ENCODE results near the gene PTPRJ. TPM values are rescaled to one million over a fixed set of nuclear protein-coding genes. Genes with fewer than 3 reads are reported as not detected.
A peak's percentile ranks its signal among the peaks of the same experiment; 100 is the strongest.

The PTPRJ gene
- total and polyA plus RNA-seq, 2 of the 13 experiments (the other 11 are each of a cell fraction or from before 2014, with no cell fraction given) = 1.0 to 1.2 TPM

DNA sequence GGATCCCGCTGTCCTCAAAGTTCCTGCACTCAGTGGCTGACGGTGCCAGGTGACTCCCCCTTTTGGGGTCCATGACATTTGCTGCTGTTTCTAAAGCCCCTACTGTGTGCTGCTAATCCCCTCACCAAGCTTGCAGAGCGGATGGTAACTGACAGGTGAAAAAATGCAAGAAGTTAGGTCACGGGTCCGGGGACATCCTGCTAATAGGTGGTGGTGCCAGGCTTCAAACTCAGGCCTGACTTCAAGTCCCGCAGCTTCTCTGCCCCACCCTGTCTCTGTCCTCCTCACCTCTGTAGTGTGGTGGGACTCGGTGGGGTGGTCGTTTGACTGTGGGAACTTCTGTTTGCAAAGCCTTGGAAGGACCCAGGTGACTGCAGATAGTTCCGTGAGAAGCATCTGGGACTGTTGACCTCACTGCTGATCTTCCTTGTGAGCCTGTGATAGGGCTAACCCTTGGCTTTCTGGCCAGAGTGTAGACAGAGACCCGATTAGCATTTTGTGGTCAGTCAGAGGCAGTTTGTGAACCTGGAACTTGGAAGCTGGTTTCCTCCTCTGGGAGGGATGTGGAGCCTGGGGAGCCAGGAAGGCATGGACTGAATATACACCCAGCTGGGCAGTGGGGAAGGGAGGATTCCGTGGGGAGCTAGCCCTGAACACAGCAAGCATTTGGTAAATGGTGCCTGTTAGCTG lies 120.8 kb downstream of the PTPRJ start (continued):
- TF ChIP-seq, protein P1, sequence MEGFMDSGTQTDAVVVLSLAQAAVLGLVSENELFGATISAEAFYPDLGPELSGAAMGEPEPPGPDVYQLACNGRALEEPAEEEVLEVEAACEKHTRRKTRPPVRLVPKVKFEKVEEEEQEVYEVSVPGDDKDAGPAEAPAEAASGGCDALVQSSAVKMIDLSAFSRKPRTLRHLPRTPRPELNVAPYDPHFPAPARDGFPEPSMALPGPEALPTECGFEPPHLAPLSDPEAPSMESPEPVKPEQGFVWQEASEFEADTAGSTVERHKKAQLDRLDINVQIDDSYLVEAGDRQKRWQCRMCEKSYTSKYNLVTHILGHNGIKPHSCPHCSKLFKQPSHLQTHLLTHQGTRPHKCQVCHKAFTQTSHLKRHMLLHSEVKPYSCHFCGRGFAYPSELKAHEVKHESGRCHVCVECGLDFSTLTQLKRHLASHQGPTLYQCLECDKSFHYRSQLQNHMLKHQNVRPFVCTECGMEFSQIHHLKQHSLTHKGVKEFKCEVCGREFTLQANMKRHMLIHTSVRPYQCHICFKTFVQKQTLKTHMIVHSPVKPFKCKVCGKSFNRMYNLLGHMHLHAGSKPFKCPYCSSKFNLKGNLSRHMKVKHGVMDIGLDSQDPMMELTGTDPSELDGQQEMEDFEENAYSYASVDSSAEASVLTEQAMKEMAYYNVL (CRISPR knock-in tag; IDR thresholded peaks at IDR 0.05; ENCODE audit: borderline replicate concordance) = 0 out of 2 replicates have a peak, but pooled peaks have one; percentile 9

DNA sequence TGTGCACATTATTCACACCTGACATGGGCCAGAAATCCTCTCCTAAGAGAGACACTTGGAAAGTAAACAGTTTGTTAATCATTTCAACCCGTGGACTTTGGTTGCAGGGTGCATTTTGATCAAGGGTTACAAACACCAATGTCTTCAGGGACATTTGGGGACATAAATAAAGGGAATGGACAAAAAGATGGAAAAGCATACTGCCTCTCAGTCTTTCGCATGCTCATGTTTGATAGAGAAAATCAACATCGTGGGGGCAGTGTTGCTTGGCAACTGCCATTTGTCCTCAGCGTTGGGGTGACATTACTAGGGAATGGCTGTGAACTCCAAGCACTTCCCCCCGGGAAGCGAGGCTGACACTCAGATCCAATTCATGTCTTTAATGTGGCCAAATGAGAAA lies 121.6 kb downstream of the PTPRJ start:
- Histone ChIP-seq H4K20me1 (ENCODE audit: insufficient read depth, low read length) (no peaks in the 10 kb centered on the region), H3K9ac (ENCODE audit: insufficient read depth, low read depth, low read length) (0 out of 2 replicates have a peak overlapping the region, but pooled peaks have one; percentile 59), H3K4me1 (ENCODE audit: insufficient read depth, low read length) (peaks cover 73% of the 10 kb centered on the region), H3K4me2 (ENCODE audit: low read depth, low read length) (peak overlapping the region; percentile 79), H3K27ac (ENCODE audit: extremely low read length, insufficient read depth, low read length) (peak overlapping the region; percentile 68), H2AFZ (ENCODE audit: low read length) (no peak overlapping the region), H3K27me3 (ENCODE audit: control insufficient read depth in 1 of 2, insufficient read depth in 2 of 2, low read length in 2 of 2) (no peaks in the 10 kb centered on the region), H3K9me3 (ENCODE audit: low read length) (no peaks in the 10 kb centered on the region), H3K79me2 (ENCODE audit: insufficient read depth, low read length) (no peaks in the 10 kb centered on the region), H3K4me3 (replicated peaks in 1 of 3; ENCODE audit: insufficient read depth in 1 of 3, low read depth in 2 of 3, low read length in 3 of 3) (peak overlapping the region; percentile 6 to 64 (median 36); a peak in 5 of 6 replicates), H3K36me3 (replicated peaks in 1 of 2; ENCODE audit: control insufficient read depth in 1 of 2, insufficient read depth in 2 of 2, low read length in 2 of 2) (no peaks in the 10 kb centered on the region)
- WGBS (ENCODE audit: low lambda C conversion rate) = 12% methylated on average over 6 of the region's 6 CpGs
- ChIA-PET POLR2A (no interaction called here), CTCF (ENCODE audit: low intra/inter-chr PET ratio, low total read pairs) (no interaction called here)
- peak; percentile 17 for DNase-seq (ENCODE audit: low spot score)
- no TSS peak for BruUV-seq (replicated peaks)
- in situ Hi-C loops (cut with HindIII; ENCODE audit: extremely low pct_ligation_motif_present, low pct_unique_long_range_greater_than_20kb) = no loop called here
- ATAC-seq = peak; percentile 32; the same call in 2 of the 3 replicates
- intact Hi-C loops (cut with micrococcal nuclease; ENCODE audit: unreplicated experiment) = no loop called here
- FAIRE-seq = peak; percentile 18
- TF ChIP-seq HNF4A (CRISPR knock-in tag; IDR thresholded peaks at IDR 0.05) = peak; percentile 89
- peak; percentile 36; the same call in 1 of the 2 replicates for TF ChIP-seq MED1 (CRISPR knock-in tag; IDR thresholded peaks at IDR 0.05)
- TF ChIP-seq ZEB1 (IDR thresholded peaks at IDR 0.05; ENCODE audit: insufficient replicate concordance, low read depth) = no peak
- TF ChIP-seq, protein P2, sequence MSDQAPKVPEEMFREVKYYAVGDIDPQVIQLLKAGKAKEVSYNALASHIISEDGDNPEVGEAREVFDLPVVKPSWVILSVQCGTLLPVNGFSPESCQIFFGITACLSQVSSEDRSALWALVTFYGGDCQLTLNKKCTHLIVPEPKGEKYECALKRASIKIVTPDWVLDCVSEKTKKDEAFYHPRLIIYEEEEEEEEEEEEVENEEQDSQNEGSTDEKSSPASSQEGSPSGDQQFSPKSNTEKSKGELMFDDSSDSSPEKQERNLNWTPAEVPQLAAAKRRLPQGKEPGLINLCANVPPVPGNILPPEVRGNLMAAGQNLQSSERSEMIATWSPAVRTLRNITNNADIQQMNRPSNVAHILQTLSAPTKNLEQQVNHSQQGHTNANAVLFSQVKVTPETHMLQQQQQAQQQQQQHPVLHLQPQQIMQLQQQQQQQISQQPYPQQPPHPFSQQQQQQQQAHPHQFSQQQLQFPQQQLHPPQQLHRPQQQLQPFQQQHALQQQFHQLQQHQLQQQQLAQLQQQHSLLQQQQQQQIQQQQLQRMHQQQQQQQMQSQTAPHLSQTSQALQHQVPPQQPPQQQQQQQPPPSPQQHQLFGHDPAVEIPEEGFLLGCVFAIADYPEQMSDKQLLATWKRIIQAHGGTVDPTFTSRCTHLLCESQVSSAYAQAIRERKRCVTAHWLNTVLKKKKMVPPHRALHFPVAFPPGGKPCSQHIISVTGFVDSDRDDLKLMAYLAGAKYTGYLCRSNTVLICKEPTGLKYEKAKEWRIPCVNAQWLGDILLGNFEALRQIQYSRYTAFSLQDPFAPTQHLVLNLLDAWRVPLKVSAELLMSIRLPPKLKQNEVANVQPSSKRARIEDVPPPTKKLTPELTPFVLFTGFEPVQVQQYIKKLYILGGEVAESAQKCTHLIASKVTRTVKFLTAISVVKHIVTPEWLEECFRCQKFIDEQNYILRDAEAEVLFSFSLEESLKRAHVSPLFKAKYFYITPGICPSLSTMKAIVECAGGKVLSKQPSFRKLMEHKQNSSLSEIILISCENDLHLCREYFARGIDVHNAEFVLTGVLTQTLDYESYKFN (CRISPR knock-in tag; conservative IDR thresholded peaks at IDR 0.05) = peak; percentile 83
- peak; percentile 55 for TF ChIP-seq SOX5 (CRISPR knock-in tag; IDR thresholded peaks at IDR 0.05; ENCODE audit: borderline replicate concordance)
- no peak for TF ChIP-seq ZBTB7B (CRISPR knock-in tag; IDR thresholded peaks at IDR 0.05)
- no peak for TF ChIP-seq ZNF737 (CRISPR knock-in tag; IDR thresholded peaks at IDR 0.05; ENCODE audit: borderline replicate concordance)
- TF ChIP-seq REPIN1 (CRISPR knock-in tag; IDR thresholded peaks at IDR 0.05; ENCODE audit: borderline replicate concordance, low read depth) = 0 out of 2 replicates have a peak, but pooled peaks have one; percentile 20
- TF ChIP-seq ZNF468 (CRISPR knock-in tag; IDR thresholded peaks at IDR 0.05) = no peak
- TF ChIP-seq, protein P3, sequence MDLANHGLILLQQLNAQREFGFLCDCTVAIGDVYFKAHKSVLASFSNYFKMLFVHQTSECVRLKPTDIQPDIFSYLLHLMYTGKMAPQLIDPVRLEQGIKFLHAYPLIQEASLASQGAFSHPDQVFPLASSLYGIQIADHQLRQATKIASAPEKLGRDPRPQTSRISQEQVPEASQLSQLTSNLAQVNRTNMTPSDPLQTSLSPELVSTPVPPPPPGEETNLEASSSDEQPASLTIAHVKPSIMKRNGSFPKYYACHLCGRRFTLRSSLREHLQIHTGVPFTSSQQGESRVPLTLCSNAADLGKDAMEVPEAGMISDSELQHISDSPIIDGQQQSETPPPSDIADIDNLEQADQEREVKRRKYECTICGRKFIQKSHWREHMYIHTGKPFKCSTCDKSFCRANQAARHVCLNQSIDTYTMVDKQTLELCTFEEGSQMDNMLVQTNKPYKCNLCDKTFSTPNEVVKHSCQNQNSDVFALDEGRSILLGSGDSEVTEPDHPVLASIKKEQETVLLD (CRISPR knock-in tag; IDR thresholded peaks at IDR 0.05; ENCODE audit: low read depth) = no peak
- peak; percentile 50; the same call in 1 of the 2 replicates for TF ChIP-seq ESRRA (CRISPR knock-in tag; IDR thresholded peaks at IDR 0.05; ENCODE audit: low read depth)
